ENCODE measurements around the gene KDM6B.

KDM6B gene

DNA sequence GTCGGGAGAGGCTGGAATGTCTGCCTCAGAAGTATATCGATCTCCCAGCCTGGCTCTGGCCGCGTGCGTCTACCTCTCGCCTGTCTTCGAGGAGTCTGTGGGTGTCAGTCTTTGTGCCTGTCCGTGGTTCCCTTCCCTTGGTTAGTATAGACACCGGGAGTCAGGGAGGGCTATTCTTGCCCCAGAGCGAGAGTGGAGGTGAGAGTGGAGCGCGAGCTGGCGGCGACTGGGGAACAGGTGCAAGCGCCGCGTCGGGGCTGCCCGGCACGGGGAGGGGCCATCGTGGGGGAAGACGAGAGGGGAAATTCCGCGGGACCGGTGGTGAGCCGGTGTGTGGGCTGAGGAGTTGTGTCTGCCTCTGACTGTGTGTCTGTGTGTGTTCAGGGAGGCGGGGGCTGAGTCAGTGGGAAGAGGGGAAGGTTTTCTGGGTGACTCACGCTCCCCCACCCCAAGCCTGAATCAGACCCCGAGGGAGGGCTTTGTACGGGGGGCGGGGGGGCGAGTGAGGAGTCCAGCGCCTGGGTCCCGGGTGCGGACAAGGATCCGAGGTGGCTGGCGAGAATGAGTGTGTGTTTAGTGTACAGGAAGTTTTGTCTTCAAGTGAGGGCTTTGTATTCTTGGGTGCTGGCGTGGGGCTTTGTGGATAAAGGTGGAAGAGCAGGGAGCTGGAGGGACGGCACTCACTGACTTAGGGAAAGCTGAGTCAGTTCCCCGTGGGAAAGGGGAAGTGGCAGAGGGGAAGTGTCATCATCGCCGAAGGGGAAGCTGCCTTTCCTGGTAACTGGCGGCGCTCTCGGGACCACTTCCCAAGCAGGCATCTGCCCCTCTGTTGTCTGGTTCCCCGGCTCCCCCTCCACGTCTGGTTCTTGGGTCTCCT is 8.6 kb downstream of the KDM6B start:
- no peak for TF ChIP-seq CTCF (IDR thresholded peaks at IDR 0.05; ENCODE audit: low read depth, low read length)
- no peak for DNase-seq (ENCODE audit: extremely low read depth, low read depth)

DNA sequence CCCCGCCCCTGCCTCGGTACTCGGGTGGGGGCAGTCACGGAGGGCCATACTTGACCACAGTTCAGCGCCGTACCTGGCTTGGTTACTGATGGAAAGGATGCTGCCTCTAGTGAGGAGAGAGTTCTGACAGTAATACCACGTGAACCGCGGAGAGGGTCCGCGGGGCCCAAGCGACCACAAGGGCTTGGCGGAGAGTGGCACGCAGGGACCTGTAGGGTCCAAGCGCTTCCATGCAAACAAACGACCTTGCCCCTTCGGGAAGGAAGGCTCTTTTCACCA is 9.2 kb downstream of the KDM6B start:
- no peak for DNase-seq (ENCODE audit: extremely low read depth, low read depth)
- no peak for TF ChIP-seq CTCF (IDR thresholded peaks at IDR 0.05; ENCODE audit: low read depth, low read length)

DNA sequence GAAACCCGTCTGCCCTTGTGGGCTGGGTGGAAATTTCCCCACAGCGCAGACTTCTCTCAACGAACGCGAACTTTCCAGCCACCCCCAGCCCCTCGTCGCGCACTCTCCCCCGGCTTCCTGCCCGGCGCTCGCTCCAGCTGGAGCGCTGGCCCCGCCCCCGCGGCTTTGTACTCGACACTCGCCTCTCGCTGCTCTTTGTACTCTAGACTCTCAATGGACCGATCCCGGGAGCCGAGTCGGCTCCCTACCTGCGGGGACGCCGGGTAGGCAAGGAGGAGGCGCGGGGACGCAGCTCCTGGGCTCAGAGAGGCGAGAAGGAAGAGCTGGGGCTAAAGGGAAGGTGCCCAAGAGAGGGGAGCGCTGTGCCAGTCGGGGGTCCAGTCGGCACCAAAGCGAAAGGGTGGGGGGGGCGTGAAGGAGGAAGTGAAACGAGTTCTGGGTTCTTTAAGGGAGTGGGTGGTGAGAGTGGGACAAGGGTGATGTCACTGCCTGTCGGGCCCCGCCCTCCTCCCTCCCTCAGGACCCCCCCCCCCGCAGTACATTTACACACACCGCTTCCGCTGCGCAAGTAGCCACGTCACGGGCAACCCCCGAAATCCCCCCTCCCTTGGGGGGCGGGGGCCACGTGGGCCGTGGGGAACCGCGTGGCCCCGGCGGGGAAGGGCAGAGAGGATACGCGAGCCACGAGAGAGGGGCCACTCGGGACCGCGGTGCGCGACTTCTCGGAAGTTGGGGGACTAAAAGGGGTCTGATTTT is 9.7 kb downstream of the KDM6B start:
- no peak for TF ChIP-seq CTCF (IDR thresholded peaks at IDR 0.05; ENCODE audit: low read depth, low read length)

DNA sequence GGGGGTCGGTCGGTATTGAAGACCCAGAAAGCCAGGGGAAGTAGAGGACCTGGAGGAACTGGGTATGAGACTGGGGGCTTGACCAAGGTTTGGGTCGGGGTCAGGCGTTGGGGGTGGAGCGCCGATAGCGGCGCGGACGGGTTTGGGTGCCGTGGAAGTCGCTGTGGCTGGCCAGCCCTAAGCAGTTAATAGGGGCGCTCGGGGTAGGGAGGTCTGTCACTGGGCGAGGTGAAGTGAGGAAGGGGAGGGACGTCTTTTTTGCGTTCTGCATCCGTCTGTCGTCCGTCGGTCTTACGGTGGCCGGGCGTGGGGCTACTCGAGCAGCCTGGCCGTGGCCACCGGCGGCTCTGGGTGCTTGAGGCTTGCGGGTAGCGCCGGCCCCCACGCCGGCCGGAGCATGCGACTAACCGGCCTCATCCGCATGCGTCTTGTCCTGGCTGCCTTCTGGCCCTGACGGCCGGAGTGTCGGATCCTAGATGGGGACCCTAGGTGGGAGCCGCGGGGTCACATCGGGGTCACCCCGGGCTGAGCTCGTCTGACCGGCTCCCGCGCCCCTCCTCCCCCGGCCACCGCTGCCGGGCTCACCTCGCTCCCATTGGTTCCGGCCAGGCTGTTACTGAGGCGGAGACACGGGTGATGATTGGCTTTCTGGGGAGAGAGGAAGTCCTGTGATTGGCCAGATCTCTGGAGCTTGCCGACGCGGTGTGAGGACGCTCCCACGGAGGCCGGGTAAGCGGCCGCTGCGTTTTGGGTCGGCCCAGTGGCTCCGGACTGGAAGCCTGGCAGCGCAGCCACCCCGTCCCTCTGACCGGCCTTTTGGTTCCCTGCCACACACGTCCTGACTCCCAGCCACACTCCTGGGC is 10.5 kb downstream of the KDM6B start:
- DNase-seq (ENCODE audit: extremely low read depth, low read depth) = peak; percentile 83
- TF ChIP-seq CTCF (IDR thresholded peaks at IDR 0.05; ENCODE audit: low read depth, low read length) = no peak

More for the DNA sequence above, 9.7 kb downstream of the KDM6B start:
- no peak for DNase-seq (ENCODE audit: extremely low read depth, low read depth)

- no peak for DNase-seq (ENCODE audit: extremely low read depth, low read depth)
- TF ChIP-seq CTCF (IDR thresholded peaks at IDR 0.05; ENCODE audit: low read depth, low read length) = no peak
Measured at GRCh38 chr17:7845359-7846062, 11.5 kb downstream of the KDM6B start.

DNA sequence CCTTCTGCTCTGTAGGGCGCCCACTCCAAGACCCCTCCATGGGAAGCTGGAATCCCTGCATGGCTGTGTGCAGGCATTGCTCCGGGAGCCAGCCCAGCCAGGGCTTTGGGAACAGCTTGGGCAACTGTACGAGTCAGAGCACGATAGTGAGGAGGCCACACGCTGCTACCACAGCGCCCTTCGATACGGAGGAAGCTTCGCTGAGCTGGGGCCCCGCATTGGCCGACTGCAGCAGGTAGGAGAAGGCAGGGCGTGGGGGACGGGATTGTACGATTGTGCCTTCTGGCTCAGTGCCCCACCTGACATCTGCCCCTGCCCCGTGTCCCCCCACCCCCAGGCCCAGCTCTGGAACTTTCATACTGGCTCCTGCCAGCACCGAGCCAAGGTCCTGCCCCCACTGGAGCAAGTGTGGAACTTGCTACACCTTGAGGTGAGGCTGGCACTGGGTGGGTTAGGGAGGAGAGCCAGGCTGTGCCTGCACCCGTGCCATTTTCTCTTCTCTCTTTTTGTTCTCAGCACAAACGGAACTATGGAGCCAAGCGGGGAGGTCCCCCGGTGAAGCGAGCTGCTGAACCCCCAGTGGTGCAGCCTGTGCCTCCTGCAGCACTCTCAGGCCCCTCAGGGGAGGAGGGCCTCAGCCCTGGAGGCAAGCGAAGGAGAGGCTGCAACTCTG is 12.2 kb downstream of the KDM6B start:
- no peak for DNase-seq (ENCODE audit: extremely low read depth, low read depth)
- TF ChIP-seq CTCF (IDR thresholded peaks at IDR 0.05; ENCODE audit: low read depth, low read length) = no peak

Measured in AG09319 (cell line).